HepG2 (cell line): ENCODE measurements around the gene EIF1. TPM values are rescaled to one million over a fixed set of nuclear protein-coding genes. Genes with fewer than 3 reads are reported as not detected.

Source experiments
- ARID3A ChIP-seq: IDR thresholded peaks from 2 replicates; pipeline ENCODE4 v1.6.1; 2012; ENCODE audit warnings: low read depth, low read length, improper control_type of control experiment
- BCL6 ChIP-seq: IDR thresholded peaks from 2 replicates; pipeline ENCODE4 v1.6.1; 2016; ENCODE audit warnings: missing genetic modification reagents, missing compliant biosample characterization
- CHD4 ChIP-seq: fragments of 200-600 bp; sonication (generic); IDR thresholded peaks from 2 replicates; pipeline ENCODE4 v1.7.0; 2017; ENCODE audit warnings: mild to moderate bottlenecking, low read length, borderline replicate concordance
- FOXO4 ChIP-seq: sonication (generic); formaldehyde crosslinking; conservative IDR thresholded peaks from 2 replicates; pipeline ENCODE4 v1.8.1; 2023; ENCODE audit warnings: missing genetic modification reagents
- HBP1 ChIP-seq: IDR thresholded peaks from 2 replicates; pipeline ENCODE4 v1.6.1; 2016; ENCODE audit warnings: low read depth, control low read depth
- HNF4A ChIP-seq: sonication (generic); formaldehyde crosslinking; IDR thresholded peaks from 2 replicates; pipeline ENCODE4 v1.4.0; 2020; ENCODE audit warnings: missing genetic modification reagents
- HOXA5 ChIP-seq: sonication (generic); formaldehyde crosslinking; IDR thresholded peaks from 2 replicates; pipeline ENCODE4 v1.4.0; 2020; ENCODE audit warnings: missing genetic modification reagents
- KMT2A ChIP-seq: sonication (generic); formaldehyde crosslinking; IDR thresholded peaks from 2 replicates; pipeline ENCODE4 v1.4.0; 2020; ENCODE audit warnings: missing genetic modification reagents
- LCORL ChIP-seq, 2 experiments: fragments of 450-650 bp in 1 of 2; sonication (generic) in 1 of 2; formaldehyde crosslinking in 1 of 2; IDR thresholded peaks; 2 replicates each; pipeline versions ENCODE4 v1.5.0 to v1.6.1; 2017 to 2020; ENCODE audit warnings: antibody characterized with exemption in 1 of 2, missing genetic modification reagents in 1 of 2
- POLR2A ChIP-seq, 2 experiments: IDR thresholded peaks; 2 replicates each; pipeline ENCODE4 v1.6.1; 2011; ENCODE audit warnings: low read depth in 2 of 2, low read length in 2 of 2, mild to moderate bottlenecking in 1 of 2, moderate library complexity in 1 of 2; ENCODE audit not compliant: insufficient read depth in 1 of 2
- RAD51 ChIP-seq: fragments of 450-650 bp; IDR thresholded peaks from 2 replicates; pipeline ENCODE4 v1.6.1; 2016; ENCODE audit warnings: borderline replicate concordance
- THAP8 ChIP-seq: sonication (generic); formaldehyde crosslinking; IDR thresholded peaks from 2 replicates; pipeline ENCODE4 v1.5.1; 2020; ENCODE audit warnings: missing genetic modification reagents, mild to moderate bottlenecking, borderline replicate concordance
- ZC3H4 ChIP-seq: sonication (generic); formaldehyde crosslinking; IDR thresholded peaks from 2 replicates; pipeline ENCODE4 v1.4.0; 2020; ENCODE audit warnings: missing genetic modification reagents, borderline replicate concordance
- ZKSCAN8 ChIP-seq: IDR thresholded peaks from 2 replicates; pipeline ENCODE4 v1.6.1; 2016; ENCODE audit warnings: borderline replicate concordance, missing genetic modification reagents, missing compliant biosample characterization
- ZNF264 ChIP-seq: sonication (generic); formaldehyde crosslinking; IDR thresholded peaks from 2 replicates; pipeline ENCODE4 v1.4.0; 2020; ENCODE audit warnings: missing genetic modification reagents
- ZNF615 ChIP-seq: sonication (generic); formaldehyde crosslinking; IDR thresholded peaks from 2 replicates; pipeline ENCODE4 v1.5.0; 2020; ENCODE audit warnings: mild to moderate bottlenecking, missing genetic modification reagents, borderline replicate concordance
- ZNF781 ChIP-seq: sonication (generic); formaldehyde crosslinking; IDR thresholded peaks from 2 replicates; pipeline ENCODE4 v1.5.1; 2020; ENCODE audit warnings: borderline replicate concordance, mild to moderate bottlenecking, missing genetic modification reagents; ENCODE audit errors: not compliant biosample characterization
- ZSCAN29 ChIP-seq: sonication (generic); formaldehyde crosslinking; conservative IDR thresholded peaks from 2 replicates; pipeline ENCODE4 v1.4.0; 2020; ENCODE audit warnings: mild to moderate bottlenecking, missing genetic modification reagents
- polyA plus RNA-seq, 8 experiments: library from polyadenylated mRNA; depleted of rRNA in 3 of 8; stranded (reverse) in 7 of 8; unstranded in 1 of 8; fragments of >200 nt; fragmentation: Illumina TruSeq in 4 of 8; extraction: Trizol in 4 of 8; gene quantifications; 2 replicates each; pipeline versions ENCODE4 v1.2.1 to v1.2.3, GENCODE V29; 2011 to 2016; ENCODE audit warnings: low read depth in 4 of 8, missing spikeins in 1 of 8, mixed read lengths in 1 of 8; ENCODE audit not compliant: insufficient read depth in 1 of 8
- total RNA-seq, 5 experiments: library from RNA; depleted of rRNA; stranded (reverse); fragments of >200 nt; fragmentation: Illumina TruSeq; extraction: Trizol; gene quantifications; 2 replicates each; pipeline ENCODE4 v1.2.3, GENCODE V29; 2016; ENCODE audit warnings: low read depth in 1 of 5
- TF ChIP-seq, protein P1 (sequence below): IDR thresholded peaks from 2 replicates; pipeline ENCODE4 v1.6.1; 2016; ENCODE audit warnings: missing compliant biosample characterization, missing genetic modification reagents, borderline replicate concordance

EIF1 gene
- total and polyA plus RNA-seq, 2 of the 13 experiments (the other 11 are each of a cell fraction or from before 2014, with no cell fraction given) = 147 to 517 TPM

GRCh38 chr17:41687828-41688640 is 651 bp upstream of the EIF1 start (continued):
- TF ChIP-seq ZNF264 (peak; percentile 18; the same call in 1 of the 2 replicates), ZNF781 (CRISPR knock-in tag) (no peak), ZSCAN29 (0 out of 2 replicates have a peak, but pooled peaks have one; percentile 22), HOXA5 (CRISPR knock-in tag) (peak; percentile 3; the same call in 1 of the 2 replicates), ARID3A (peak; percentile 54; the same call in 1 of the 2 replicates), RAD51 (no peak), THAP8 (no peak), FOXO4 (CRISPR knock-in tag) (no peak), HNF4A (CRISPR knock-in tag) (peak; percentile 33), KMT2A (CRISPR knock-in tag) (0 out of 2 replicates have a peak, but pooled peaks have one; percentile 20), ZC3H4 (CRISPR knock-in tag) (0 out of 2 replicates have a peak, but pooled peaks have one; percentile 40), POLR2A (IDR thresholded peaks at IDR 0.05; ENCODE audit: insufficient read depth in 1 of 2, low read depth in 2 of 2, low read length in 2 of 2) (peak in 1 of 2 experiments; percentile 69; a peak in 1 of 4 replicates), BCL6 (0 out of 2 replicates have a peak, but pooled peaks have one; percentile 11), LCORL (IDR thresholded peaks at IDR 0.05) (0 out of 2 replicates have a peak, but pooled peaks have one; percentile 22), LCORL (CRISPR knock-in tag; IDR thresholded peaks at IDR 0.05) (no peak), ZKSCAN8 (CRISPR knock-in tag) (0 out of 2 replicates have a peak, but pooled peaks have one; percentile 54), ZNF615 (CRISPR knock-in tag) (0 out of 2 replicates have a peak, but pooled peaks have one; percentile 66), CHD4 (peak; percentile 25; the same call in 1 of the 2 replicates), HBP1 (CRISPR knock-in tag) (0 out of 2 replicates have a peak, but pooled peaks have one; percentile 32)
- TF ChIP-seq, protein P1, sequence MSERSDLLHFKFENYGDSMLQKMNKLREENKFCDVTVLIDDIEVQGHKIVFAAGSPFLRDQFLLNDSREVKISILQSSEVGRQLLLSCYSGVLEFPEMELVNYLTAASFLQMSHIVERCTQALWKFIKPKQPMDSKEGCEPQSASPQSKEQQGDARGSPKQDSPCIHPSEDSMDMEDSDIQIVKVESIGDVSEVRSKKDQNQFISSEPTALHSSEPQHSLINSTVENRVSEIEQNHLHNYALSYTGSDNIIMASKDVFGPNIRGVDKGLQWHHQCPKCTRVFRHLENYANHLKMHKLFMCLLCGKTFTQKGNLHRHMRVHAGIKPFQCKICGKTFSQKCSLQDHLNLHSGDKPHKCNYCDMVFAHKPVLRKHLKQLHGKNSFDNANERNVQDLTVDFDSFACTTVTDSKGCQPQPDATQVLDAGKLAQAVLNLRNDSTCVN (CRISPR knock-in tag) = 0 out of 2 replicates have a peak, but pooled peaks have one; percentile 6
